ENCODE results near the gene PRSS38. TPM values are rescaled to one million over a fixed set of nuclear protein-coding genes. Genes with fewer than 3 reads are reported as not detected.

PRSS38 gene
- total and polyA plus RNA-seq, 2 experiments from 2014 or later = not detected

DNA sequence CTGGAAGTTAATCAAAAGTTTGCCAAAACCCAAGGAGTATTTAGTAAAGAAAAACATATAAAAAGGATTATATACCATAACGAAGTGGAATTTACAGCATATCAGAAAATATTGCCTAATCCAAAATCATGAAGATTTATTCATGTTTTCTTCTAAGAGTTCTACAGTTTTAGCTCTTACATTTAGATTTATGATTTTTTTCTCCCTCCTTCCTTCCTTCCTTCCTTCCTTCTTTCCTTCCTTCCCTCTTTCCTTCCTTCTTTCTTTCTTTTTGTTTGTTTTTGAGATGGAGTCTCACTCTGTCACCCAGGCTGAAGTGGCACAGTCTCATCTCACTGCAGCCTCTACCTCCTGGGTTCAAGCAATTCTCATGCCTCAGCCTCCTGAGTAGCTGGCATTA, 15.7 kb upstream of the PRSS38 start:
- Histone ChIP-seq H4K20me1 (replicated peaks; ENCODE audit: insufficient read depth) (no peaks in the 10 kb centered on the region), H2AFZ (no peak overlapping the region), H3K9me2 (ENCODE audit: insufficient read depth) (no peaks in the 10 kb centered on the region), H3K79me2 (replicated peaks; ENCODE audit: insufficient read depth) (no peaks in the 10 kb centered on the region), H3K36me3 (ENCODE audit: insufficient read depth) (no peaks in the 10 kb centered on the region), H3K4me1 (ENCODE audit: insufficient read depth) (0 out of 2 replicates have a peak, but pooled peaks cover under 1% of the 10 kb centered on the region), H3K4me2 (no peak overlapping the region), H3K4me3 (no peak overlapping the region), H3K27me3 (ENCODE audit: insufficient read depth) (no peaks in the 10 kb centered on the region), H3F3A (replicated peaks; ENCODE audit: low read depth) (no peaks in the 10 kb centered on the region), H3K27ac (ENCODE audit: low read depth) (no peak overlapping the region)
- Mint-ChIP-seq H3K9me3 (no peaks in the 10 kb centered on the region), H3K27me3 (ENCODE audit: insufficient read depth, low read depth, poor library complexity) (no peaks in the 10 kb centered on the region), H3K4me1 (peaks cover 2% of the 10 kb centered on the region; the same call in 2 of the 3 replicates), H3K36me3 (ENCODE audit: low read depth) (no peaks in the 10 kb centered on the region), H3K4me3 (no peak overlapping the region), H3K27ac (no peak overlapping the region)
- ATAC-seq (no peak), DNase-seq (ENCODE audit: low spot score) (no peak)
- no peak for TF ChIP-seq ZNF114 (CRISPR knock-in tag; IDR thresholded peaks at IDR 0.05)
- TF ChIP-seq JUNB (IDR thresholded peaks at IDR 0.05; ENCODE audit: unreplicated experiment) = no peak
- no peak for TF ChIP-seq CREB1 (CRISPR knock-in tag; IDR thresholded peaks at IDR 0.05; ENCODE audit: low read depth)
- TF ChIP-seq ZNF331 (CRISPR knock-in tag; IDR thresholded peaks at IDR 0.05; ENCODE audit: low read depth) = no peak
- TF ChIP-seq, protein P1, sequence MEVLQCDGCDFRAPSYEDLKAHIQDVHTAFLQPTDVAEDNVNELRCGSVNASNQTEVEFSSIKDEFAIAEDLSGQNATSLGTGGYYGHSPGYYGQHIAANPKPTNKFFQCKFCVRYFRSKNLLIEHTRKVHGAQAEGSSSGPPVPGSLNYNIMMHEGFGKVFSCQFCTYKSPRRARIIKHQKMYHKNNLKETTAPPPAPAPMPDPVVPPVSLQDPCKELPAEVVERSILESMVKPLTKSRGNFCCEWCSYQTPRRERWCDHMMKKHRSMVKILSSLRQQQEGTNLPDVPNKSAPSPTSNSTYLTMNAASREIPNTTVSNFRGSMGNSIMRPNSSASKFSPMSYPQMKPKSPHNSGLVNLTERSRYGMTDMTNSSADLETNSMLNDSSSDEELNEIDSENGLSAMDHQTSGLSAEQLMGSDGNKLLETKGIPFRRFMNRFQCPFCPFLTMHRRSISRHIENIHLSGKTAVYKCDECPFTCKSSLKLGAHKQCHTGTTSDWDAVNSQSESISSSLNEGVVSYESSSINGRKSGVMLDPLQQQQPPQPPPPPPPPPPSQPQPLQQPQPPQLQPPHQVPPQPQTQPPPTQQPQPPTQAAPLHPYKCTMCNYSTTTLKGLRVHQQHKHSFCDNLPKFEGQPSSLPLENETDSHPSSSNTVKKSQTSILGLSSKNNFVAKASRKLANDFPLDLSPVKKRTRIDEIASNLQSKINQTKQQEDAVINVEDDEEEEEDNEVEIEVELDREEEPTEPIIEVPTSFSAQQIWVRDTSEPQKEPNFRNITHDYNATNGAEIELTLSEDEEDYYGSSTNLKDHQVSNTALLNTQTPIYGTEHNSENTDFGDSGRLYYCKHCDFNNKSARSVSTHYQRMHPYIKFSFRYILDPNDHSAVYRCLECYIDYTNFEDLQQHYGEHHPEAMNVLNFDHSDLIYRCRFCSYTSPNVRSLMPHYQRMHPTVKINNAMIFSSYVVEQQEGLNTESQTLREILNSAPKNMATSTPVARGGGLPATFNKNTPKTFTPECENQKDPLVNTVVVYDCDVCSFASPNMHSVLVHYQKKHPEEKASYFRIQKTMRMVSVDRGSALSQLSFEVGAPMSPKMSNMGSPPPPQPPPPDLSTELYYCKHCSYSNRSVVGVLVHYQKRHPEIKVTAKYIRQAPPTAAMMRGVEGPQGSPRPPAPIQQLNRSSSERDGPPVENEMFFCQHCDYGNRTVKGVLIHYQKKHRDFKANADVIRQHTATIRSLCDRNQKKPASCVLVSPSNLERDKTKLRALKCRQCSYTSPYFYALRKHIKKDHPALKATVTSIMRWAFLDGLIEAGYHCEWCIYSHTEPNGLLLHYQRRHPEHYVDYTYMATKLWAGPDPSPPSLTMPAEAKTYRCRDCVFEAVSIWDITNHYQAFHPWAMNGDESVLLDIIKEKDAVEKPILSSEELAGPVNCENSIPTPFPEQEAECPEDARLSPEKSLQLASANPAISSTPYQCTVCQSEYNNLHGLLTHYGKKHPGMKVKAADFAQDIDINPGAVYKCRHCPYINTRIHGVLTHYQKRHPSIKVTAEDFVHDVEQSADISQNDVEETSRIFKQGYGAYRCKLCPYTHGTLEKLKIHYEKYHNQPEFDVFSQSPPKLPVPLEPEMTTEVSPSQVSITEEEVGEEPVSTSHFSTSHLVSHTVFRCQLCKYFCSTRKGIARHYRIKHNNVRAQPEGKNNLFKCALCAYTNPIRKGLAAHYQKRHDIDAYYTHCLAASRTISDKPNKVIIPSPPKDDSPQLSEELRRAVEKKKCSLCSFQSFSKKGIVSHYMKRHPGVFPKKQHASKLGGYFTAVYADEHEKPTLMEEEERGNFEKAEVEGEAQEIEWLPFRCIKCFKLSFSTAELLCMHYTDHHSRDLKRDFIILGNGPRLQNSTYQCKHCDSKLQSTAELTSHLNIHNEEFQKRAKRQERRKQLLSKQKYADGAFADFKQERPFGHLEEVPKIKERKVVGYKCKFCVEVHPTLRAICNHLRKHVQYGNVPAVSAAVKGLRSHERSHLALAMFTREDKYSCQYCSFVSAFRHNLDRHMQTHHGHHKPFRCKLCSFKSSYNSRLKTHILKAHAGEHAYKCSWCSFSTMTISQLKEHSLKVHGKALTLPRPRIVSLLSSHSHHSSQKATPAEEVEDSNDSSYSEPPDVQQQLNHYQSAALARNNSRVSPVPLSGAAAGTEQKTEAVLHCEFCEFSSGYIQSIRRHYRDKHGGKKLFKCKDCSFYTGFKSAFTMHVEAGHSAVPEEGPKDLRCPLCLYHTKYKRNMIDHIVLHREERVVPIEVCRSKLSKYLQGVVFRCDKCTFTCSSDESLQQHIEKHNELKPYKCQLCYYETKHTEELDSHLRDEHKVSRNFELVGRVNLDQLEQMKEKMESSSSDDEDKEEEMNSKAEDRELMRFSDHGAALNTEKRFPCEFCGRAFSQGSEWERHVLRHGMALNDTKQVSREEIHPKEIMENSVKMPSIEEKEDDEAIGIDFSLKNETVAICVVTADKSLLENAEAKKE (CRISPR knock-in tag; IDR thresholded peaks at IDR 0.05) = no peak
- no peak for TF ChIP-seq EZH2 (IDR thresholded peaks at IDR 0.05; ENCODE audit: low read depth, unreplicated experiment)
- TF ChIP-seq, protein P2, sequence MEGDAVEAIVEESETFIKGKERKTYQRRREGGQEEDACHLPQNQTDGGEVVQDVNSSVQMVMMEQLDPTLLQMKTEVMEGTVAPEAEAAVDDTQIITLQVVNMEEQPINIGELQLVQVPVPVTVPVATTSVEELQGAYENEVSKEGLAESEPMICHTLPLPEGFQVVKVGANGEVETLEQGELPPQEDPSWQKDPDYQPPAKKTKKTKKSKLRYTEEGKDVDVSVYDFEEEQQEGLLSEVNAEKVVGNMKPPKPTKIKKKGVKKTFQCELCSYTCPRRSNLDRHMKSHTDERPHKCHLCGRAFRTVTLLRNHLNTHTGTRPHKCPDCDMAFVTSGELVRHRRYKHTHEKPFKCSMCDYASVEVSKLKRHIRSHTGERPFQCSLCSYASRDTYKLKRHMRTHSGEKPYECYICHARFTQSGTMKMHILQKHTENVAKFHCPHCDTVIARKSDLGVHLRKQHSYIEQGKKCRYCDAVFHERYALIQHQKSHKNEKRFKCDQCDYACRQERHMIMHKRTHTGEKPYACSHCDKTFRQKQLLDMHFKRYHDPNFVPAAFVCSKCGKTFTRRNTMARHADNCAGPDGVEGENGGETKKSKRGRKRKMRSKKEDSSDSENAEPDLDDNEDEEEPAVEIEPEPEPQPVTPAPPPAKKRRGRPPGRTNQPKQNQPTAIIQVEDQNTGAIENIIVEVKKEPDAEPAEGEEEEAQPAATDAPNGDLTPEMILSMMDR (conservative IDR thresholded peaks at IDR 0.05; ENCODE audit: low read depth in 2 of 2) = no peak
- no peak for TF ChIP-seq POLR2AphosphoS5 (IDR thresholded peaks at IDR 0.05; ENCODE audit: low read depth)
